ENCODE results near the gene CHMP4A.

Gene CHMP4A

GRCh38 chr14:24190416-24190815 lies 22.9 kb downstream of the CHMP4A start:
- no peak for DNase-seq (ENCODE audit: low read depth)
- no peak overlapping the region for H3K4me3 ChIP-seq (ENCODE audit: low read length)
- no peak for TF ChIP-seq CTCF (IDR thresholded peaks at IDR 0.05; ENCODE audit: insufficient read depth, low read depth, low read length, missing control alignments)

GRCh38 chr14:24189460-24189859 lies 23.8 kb downstream of the CHMP4A start:
- DNase-seq (ENCODE audit: low read depth), result no peak
- H3K4me3 ChIP-seq (ENCODE audit: low read length), result no peak overlapping the region
- TF ChIP-seq CTCF (IDR thresholded peaks at IDR 0.05; ENCODE audit: insufficient read depth, low read depth, low read length, missing control alignments), result no peak

- peak overlapping the region; percentile 85 for H3K4me3 ChIP-seq (ENCODE audit: low read length)
- no peak for DNase-seq (ENCODE audit: low read depth)
- no peak for TF ChIP-seq CTCF (IDR thresholded peaks at IDR 0.05; ENCODE audit: insufficient read depth, low read depth, low read length, missing control alignments)
These were observed 24.3 kb downstream of the CHMP4A start for GRCh38 chr14:24189059-24189375.

GRCh38 chr14:24188251-24189058 lies 24.8 kb downstream of the CHMP4A start, which contains the start of gene IPO4:
Gene IPO4, minus strand, starts transcription at chr14:24188816. Its CDS starts 29 bp downstream, at chr14:24188787.
- no peak for TF ChIP-seq CTCF (IDR thresholded peaks at IDR 0.05; ENCODE audit: insufficient read depth, low read depth, low read length, missing control alignments)
- peak within 1 kb of the TSS; percentile 85 for H3K4me3 ChIP-seq (ENCODE audit: low read length)
- DNase-seq (ENCODE audit: low read depth), result peak; percentile 98

- H3K4me3 ChIP-seq (ENCODE audit: low read length), result peak overlapping the region; percentile 85
- TF ChIP-seq CTCF (IDR thresholded peaks at IDR 0.05; ENCODE audit: insufficient read depth, low read depth, low read length, missing control alignments), result no peak
- DNase-seq (ENCODE audit: low read depth), result no peak
These were observed 25.8 kb downstream of the CHMP4A start for GRCh38 chr14:24187539-24187915.

GRCh38 chr14:24186831-24187538 lies 26.3 kb downstream of the CHMP4A start:
- H3K4me3 ChIP-seq (ENCODE audit: low read length), result no peak overlapping the region
- no peak for DNase-seq (ENCODE audit: low read depth)
- TF ChIP-seq CTCF (IDR thresholded peaks at IDR 0.05; ENCODE audit: insufficient read depth, low read depth, low read length, missing control alignments), result no peak

Measured in epithelial cell of esophagus (primary cell).